Measurements from ENCODE around the gene SMIM1. TPM values are rescaled to one million over a fixed set of nuclear protein-coding genes. Genes with fewer than 3 reads are reported as not detected.

Gene SMIM1
- total RNA-seq, 1 donor from 2014 or later, result 5.7 TPM

- DNase-seq, result no peak
Observed at GRCh38 chr1:3822421-3822820, 49.9 kb downstream of the SMIM1 start.

GRCh38 chr1:3824650-3825049 lies 52.1 kb downstream of the SMIM1 start:
- no peak for DNase-seq

- DNase-seq, result no peak
Observed at GRCh38 chr1:3825356-3825755, 52.8 kb downstream of the SMIM1 start.

Small RNA genes within 50 kb of the gene (small RNA-seq; reads per million reads assigned to genes)
- not detected for gene RF02197 (ENCODE audit: low replicate concordance)
- not detected for gene RN7SL574P (ENCODE audit: low replicate concordance)

Other genes starting within 250 kb of the SMIM1 start
- 33.6 TPM for gene MEGF6, start 161.2 kb upstream of the SMIM1 start, total RNA-seq
- gene TPRG1L, start 147.7 kb upstream of the SMIM1 start, total RNA-seq, result 24.7 TPM
- 25.4 TPM for gene WRAP73, start 122.6 kb upstream of the SMIM1 start, total RNA-seq
- gene TP73, start 120.2 kb upstream of the SMIM1 start, total RNA-seq, result 6.1 TPM
- gene CCDC27, start 20.3 kb upstream of the SMIM1 start, total RNA-seq, result not detected
- 43.3 TPM for gene LRRC47, start 23.7 kb downstream of the SMIM1 start, total RNA-seq
- gene CEP104, start 84.5 kb downstream of the SMIM1 start, total RNA-seq, result 36.5 TPM
- gene DFFB, start 84.7 kb downstream of the SMIM1 start, total RNA-seq, result 7.8 TPM
- gene C1orf174, start 127.5 kb downstream of the SMIM1 start, total RNA-seq, result 18.3 TPM

All from tongue (tissue), 3 donors.